ENCODE measurements around the gene CHD5.

The CHD5 gene

DNA sequence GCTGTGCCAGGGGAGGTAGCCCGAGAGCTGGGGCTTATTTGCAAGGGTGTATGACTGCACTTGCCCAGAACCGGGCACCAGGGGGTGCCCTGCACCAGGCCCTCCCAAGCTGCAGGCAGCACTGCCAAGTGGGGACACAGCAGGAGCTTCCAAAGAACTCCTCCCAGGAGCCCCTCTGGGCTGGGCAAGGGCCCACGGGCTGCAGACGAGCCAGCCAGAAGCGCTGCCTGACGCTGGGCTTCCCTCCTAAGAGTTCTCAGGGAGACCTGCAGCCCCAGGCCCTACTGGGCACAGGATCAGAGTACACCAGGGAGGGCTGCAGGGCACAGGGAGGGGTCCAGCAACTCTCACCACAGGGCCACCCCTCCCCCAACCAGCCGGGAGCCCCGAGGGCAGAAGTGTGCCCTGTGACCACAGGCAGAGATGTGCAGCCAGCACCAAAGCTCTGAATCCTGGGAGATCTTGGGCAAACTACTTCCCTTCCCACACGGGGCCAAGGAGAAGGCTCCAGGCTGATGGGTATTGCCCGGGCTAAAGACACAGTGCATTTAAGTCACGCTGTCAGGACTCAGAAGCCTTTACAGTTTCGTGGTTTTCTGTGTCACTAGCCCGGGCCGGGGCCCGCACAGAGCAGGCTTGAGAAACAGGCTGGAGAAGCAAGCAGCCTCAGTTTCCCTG, 71.0 kb downstream of the CHD5 start:
- no peak for DNase-seq

DNA sequence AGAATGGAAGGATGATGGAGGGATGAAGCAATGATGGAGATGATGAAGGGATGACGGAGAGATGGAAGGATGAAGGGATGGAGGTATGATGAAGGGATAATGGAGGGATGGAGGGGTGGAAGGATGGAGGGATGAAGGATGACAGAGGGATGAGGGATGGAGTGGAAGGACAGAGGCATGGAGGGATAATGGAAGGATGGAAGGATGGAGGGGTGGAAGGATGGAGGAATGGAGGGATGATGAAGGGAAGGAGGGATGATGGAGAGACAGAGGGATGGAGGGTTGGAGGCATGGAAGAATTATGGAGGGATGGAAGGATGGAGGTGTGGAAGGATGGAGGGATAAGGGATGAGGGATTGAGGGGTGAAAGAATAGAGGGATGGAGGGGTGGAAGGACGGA, 71.6 kb downstream of the CHD5 start:
- no peak for DNase-seq

GRCh38 chr1:6107409-6108356, 72.4 kb downstream of the CHD5 start:
- no peak for DNase-seq

DNA sequence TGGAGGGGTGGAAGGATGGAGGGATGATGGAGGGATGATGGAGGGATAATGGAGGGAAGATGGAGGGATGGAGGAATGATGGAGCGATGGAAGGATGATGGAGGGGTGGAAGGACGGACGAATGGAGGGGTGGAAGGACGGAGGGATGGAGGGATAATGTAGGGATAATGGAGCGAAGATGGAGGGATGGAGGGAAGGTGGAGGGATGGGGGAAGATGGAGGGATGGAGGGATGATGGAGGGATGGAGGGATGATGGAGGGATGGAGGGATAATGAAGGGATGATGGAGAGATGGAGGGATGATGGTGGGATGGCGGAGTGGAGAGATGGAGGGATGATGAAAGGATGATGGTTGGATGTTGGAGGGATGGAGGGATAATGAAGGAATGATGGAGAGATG, 73.1 kb downstream of the CHD5 start:
- no peak for DNase-seq

DNA sequence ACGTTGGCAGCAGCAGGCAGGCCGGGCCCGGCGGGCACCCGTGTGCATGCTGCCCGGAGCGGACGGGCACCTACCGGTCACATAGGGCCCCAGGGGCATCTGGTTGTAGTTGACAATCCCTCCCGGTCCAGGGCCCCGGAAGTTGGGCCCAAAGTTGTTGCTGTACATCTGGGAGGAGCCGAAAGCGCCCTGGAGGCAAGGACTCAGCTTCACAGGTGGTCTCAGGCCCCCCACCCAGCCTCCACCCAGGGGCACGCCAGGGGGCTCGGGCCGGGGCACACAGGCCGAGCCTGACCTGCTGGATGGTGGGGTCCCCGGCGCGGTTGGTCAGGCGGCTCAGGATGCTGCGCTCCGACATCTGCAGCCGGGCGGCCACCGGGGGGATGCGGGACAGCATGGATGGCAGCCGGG, 73.8 kb downstream of the CHD5 start:
- DNase-seq = no peak

DNA sequence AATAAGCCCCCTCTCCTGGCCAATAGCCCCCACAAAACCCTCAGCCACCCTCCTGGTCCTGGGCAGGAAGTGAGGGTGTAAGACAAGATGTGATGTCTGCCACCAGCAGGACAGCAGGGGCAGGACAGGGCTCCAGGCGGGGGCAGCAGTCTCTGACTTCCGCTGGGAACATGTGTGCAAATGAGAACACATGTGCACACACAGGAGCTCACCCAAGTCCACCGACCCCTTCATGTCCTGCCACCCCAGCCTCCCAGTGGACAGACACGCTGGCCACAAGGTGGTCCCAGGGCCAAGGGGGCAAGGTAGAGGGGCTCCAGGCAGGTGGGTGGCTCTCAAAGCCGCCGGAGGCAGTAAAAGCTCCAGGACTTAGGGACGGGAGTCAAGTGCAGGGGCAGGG, 74.4 kb downstream of the CHD5 start:
- DNase-seq = no peak

DNA sequence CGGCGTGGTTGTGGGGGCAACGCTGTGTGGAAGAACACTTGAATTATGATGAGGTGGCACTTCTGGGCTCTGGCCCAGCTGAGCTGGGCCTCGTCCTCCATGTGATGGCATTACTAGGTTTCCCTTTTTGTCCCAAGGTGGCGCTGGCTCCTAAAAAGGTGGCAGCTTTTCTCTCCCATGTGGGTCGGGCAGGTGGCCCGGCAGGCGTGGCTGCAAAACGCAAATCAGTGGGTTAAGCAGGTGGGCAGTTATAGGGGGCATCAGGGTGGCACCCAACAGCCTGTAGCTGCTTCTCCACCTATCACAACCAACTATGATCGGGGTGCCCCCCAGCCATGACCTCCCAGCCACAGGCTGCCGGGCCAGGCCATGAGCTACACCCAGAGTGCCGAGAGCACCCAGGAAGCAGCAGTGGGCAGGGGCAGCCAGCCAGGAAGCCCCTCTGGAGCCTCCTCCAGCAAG, 74.9 kb downstream of the CHD5 start:
- no peak for DNase-seq

- no peak for DNase-seq
Measured at GRCh38 chr1:6104631-6105030, 75.5 kb downstream of the CHD5 start.

- DNase-seq = no peak
Measured at GRCh38 chr1:6103854-6104530, 76.1 kb downstream of the CHD5 start.

DNA sequence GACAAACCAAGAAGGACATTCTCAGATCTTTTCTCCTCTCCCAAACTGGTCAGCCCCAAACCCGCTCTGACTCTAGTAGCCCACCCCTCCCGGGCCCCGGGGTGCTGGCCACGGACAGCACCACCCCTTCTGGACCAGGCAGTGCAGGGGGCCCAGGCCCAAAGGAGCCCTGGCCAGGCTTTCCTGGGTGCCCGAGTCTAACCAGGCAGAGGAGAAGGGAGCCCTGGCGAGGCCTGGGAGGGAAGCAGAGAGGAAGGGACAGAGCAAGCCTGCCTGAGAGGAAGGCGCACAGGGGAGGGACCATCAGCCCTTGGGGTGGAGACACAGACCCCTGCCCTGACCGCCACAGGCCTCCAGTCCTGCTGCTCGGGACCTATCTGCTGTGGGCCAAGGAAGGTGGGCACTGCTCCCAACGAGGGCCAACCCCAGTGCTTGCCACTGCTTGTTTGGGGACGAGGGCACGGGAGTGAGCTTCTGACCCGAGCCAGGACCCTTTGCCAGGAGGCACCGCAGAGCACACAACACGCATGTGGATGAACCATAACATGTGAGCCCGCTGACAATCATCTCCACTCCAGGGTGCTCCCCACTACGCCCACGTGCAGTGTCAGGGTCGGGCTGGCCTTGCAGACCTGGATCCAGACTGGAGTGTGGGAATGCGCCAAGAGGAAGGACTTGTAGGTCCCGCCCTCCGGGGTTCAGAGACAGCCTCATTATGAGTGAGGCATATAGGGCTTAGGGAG, 76.8 kb downstream of the CHD5 start:
- DNase-seq = no peak

DNA sequence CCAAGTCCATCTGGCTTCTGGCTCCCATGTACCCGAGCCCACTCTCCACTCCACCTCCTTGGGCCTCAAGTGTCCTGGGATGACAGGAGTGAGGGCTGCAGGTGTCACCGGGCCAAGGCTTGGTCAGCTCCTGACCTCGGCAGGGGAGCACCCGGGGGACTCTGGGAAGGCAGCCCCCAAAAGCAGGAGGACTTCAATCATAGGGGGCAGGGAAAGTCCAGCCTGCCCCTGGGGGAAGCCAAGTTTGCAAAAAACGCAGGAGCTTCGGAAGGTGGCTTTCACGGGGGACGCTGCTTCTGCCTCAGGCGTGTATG, 77.6 kb downstream of the CHD5 start:
- no peak for DNase-seq

- no peak for DNase-seq
Measured at GRCh38 chr1:6101826-6102531, 78.1 kb downstream of the CHD5 start.

GRCh38 chr1:6100861-6101783, 79.0 kb downstream of the CHD5 start:
- DNase-seq = no peak

GRCh38 chr1:6099787-6100765, 80.0 kb downstream of the CHD5 start:
- no peak for DNase-seq

- DNase-seq = no peak
Measured at GRCh38 chr1:6099297-6099696, 80.8 kb downstream of the CHD5 start.

DNA sequence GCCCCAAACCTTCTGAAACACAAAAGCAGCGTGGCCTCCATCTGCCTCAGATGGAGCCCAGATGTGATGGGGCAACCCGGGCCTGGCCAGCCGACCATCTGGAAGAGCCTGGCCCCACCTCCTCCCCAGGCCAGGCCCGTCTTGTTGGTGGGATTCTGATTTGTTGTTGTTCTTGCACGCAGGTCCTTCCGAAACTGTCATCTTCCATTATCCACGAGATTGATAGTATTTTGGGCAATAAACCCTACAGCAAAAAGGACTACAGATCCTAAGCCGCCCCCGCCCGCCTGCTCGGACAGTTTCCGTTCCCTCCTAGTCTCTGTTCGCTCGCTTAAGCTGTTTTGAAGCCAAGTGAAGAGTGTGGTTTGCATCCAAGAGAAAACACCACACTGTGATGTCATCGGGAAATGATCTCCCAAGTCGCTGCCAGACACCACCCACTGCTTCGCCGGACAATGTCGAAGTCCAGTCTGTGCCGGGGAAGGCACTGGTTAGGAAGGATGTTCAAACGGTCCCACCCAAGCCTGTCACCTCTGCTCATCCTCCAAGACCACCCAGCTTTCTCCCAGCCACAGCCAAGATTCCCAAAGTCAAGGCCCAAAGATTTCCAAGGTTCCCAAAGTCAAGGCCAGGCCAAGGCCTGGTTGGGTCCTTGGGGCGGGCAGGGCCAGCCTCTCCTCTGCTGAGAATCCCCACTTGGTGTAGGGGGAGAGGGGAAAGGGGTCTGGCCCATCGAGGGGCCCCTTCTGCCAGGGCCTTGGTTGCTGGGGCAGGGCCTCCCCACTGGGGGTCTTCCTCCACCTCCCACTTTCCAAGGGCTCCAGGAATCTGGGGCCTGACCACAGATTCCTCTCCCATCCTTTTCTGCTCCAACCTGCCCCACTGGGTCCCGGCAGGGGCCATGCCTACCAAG, 81.6 kb downstream of the CHD5 start:
- DNase-seq = no peak

GRCh38 chr1:6097824-6098223, 82.3 kb downstream of the CHD5 start:
- no peak for DNase-seq

GRCh38 chr1:6097117-6097595, 83.0 kb downstream of the CHD5 start:
- DNase-seq = no peak
